ENCODE measurements around the gene UNC119. TPM values are rescaled to one million over a fixed set of nuclear protein-coding genes. Genes with fewer than 3 reads are reported as not detected.
A peak's percentile ranks its signal among the peaks of the same experiment; 100 is the strongest.

Gene UNC119
- total RNA-seq = 10 to 100 TPM; 17.5 to 28.7 (median 20.3) TPM

- no peaks in the 10 kb centered on the region for H3K9me3 ChIP-seq
- H3K27ac ChIP-seq = peak within 1 kb of the TSS in 3 of 4 donors; percentile 78 to 80 (median 79)
- TF ChIP-seq EP300 (IDR thresholded peaks at IDR 0.05) (no peak), POLR2A (IDR thresholded peaks at IDR 0.05) (peak; percentile 50 to 55), CTCF (IDR thresholded peaks at IDR 0.05) (no peak), POLR2AphosphoS5 (IDR thresholded peaks at IDR 0.05) (peak; percentile 25)
- H3K27me3 ChIP-seq = no peaks in the 10 kb centered on the region
- peaks cover 0 to 50% (median 16%) of the 10 kb centered on the region in 3 donors for H3K4me1 ChIP-seq
- 8 to 10% methylated on average over 3 to 4 of the region's 67 CpGs for WGBS, 2 donors (ENCODE audit: low coverage in 1 of 2)
- H3K4me3 ChIP-seq = peak within 1 kb of the TSS; percentile 88 to 91
- ATAC-seq = peak; percentile 93
- peaks cover 0 to 48% of the 10 kb centered on the region in 2 donors for H3K36me3 ChIP-seq
Measured at GRCh38 chr17:28552176-28552999, at the start of gene UNC119. Gene UNC119, minus strand, starts transcription at chr17:28552624. Its CDS starts 67 bp downstream, at chr17:28552557.

GRCh38 chr17:28599311-28600184 is 47.1 kb upstream of the UNC119 start:
- Histone ChIP-seq H3K4me3 (peak overlapping the region; percentile 44 to 66), H3K27ac (peak overlapping the region; percentile 80 to 99 (median 94)), H3K9me3 (no peaks in the 10 kb centered on the region), H3K27me3 (no peaks in the 10 kb centered on the region), H3K4me1 (peaks cover 0 to 18% (median 5%) of the 10 kb centered on the region in 3 donors), H3K36me3 (no peaks in the 10 kb centered on the region)
- TF ChIP-seq POLR2A (IDR thresholded peaks at IDR 0.05) (peak in 1 of 2 donors; percentile 2), CTCF (IDR thresholded peaks at IDR 0.05) (no peak), EP300 (IDR thresholded peaks at IDR 0.05) (no peak), POLR2AphosphoS5 (IDR thresholded peaks at IDR 0.05) (no peak)
- peak; percentile 74 for ATAC-seq
- 4 to 19% methylated on average over 9 to 16 of the region's 40 CpGs for WGBS, 2 donors (ENCODE audit: low coverage in 1 of 2)

GRCh38 chr17:28598799-28599310 is 46.4 kb upstream of the UNC119 start, which contains the start of gene SPAG5:
Gene SPAG5, minus strand, starts transcription at chr17:28599025. Its CDS starts 79 bp downstream, at chr17:28598946.
- H3K4me3 ChIP-seq = peak within 1 kb of the TSS; percentile 44 to 66
- peak; percentile 97 for ATAC-seq
- 0% methylated on average over 1 of the region's 44 CpGs; no CpG with 5 or more reads in 1 of the 2 donors for WGBS, 2 donors (ENCODE audit: low coverage in 1 of 2)

GRCh38 chr17:28598389-28598788 is 46.0 kb upstream of the UNC119 start:
- WGBS, 2 donors (ENCODE audit: low coverage in 1 of 2) = 1 to 4% methylated on average over 5 to 8 of the region's 17 CpGs
- peak overlapping the region in 3 of 4 donors; percentile 91 to 99 (median 96) for H3K27ac ChIP-seq
- no peak for ATAC-seq

More at GRCh38 chr17:28598799-28599310, 46.4 kb upstream of the UNC119 start, which contains the start of gene SPAG5:
- Histone ChIP-seq H3K4me1 (peaks cover 0 to 18% (median 5%) of the 10 kb centered on the region in 3 donors), H3K27me3 (no peaks in the 10 kb centered on the region), H3K36me3 (no peaks in the 10 kb centered on the region), H3K27ac (peak within 1 kb of the TSS; percentile 80 to 99 (median 94)), H3K9me3 (no peaks in the 10 kb centered on the region)
- TF ChIP-seq EP300 (IDR thresholded peaks at IDR 0.05) = no peak
- TF ChIP-seq CTCF (IDR thresholded peaks at IDR 0.05) = no peak
- TF ChIP-seq POLR2AphosphoS5 (IDR thresholded peaks at IDR 0.05) = peak; percentile 97
- TF ChIP-seq POLR2A (IDR thresholded peaks at IDR 0.05) = peak; percentile 88 to 91

More at GRCh38 chr17:28598389-28598788, 46.0 kb upstream of the UNC119 start:
- Histone ChIP-seq H3K36me3 (no peaks in the 10 kb centered on the region), H3K27me3 (no peaks in the 10 kb centered on the region), H3K4me1 (peaks cover 0 to 18% (median 5%) of the 10 kb centered on the region in 3 donors), H3K9me3 (no peaks in the 10 kb centered on the region), H3K4me3 (peak overlapping the region; percentile 44 to 66)
- no peak for TF ChIP-seq EP300 (IDR thresholded peaks at IDR 0.05)
- no peak for TF ChIP-seq POLR2AphosphoS5 (IDR thresholded peaks at IDR 0.05)
- no peak for TF ChIP-seq CTCF (IDR thresholded peaks at IDR 0.05)
- TF ChIP-seq POLR2A (IDR thresholded peaks at IDR 0.05) = no peak
